ENCODE data around the gene RASL12. TPM values are rescaled to one million over a fixed set of nuclear protein-coding genes. Genes with fewer than 3 reads are reported as not detected.

The RASL12 gene
- total RNA-seq, 1 donor from 2014 or later: 5.8 TPM

GRCh38 chr15:65059369-65059750 lies 8.4 kb downstream of the RASL12 start:
- H2AFZ ChIP-seq (replicated peaks): no peak overlapping the region
- peaks cover 8% of the 10 kb centered on the region for H4K20me1 ChIP-seq (ENCODE audit: low read depth)
- no peak overlapping the region for H3K9ac ChIP-seq
- no peak overlapping the region for H3K4me3 Mint-ChIP-seq
- H3K27me3 ChIP-seq: no peaks in the 10 kb centered on the region
- H3F3A ChIP-seq (ENCODE audit: low read depth): peaks cover 2% of the 10 kb centered on the region
- H3K9me3 ChIP-seq (ENCODE audit: low read depth): no peaks in the 10 kb centered on the region
- no peaks in the 10 kb centered on the region for H3K36me3 ChIP-seq
- peaks cover 4% of the 10 kb centered on the region for H3K27me3 Mint-ChIP-seq (ENCODE audit: insufficient read depth, low read depth)
- H3K4me2 ChIP-seq: no peak overlapping the region
- peaks cover 17% of the 10 kb centered on the region for H3K4me1 Mint-ChIP-seq
- H3K27ac ChIP-seq: no peak overlapping the region
- H3K4me3 ChIP-seq: no peak overlapping the region
- no peaks in the 10 kb centered on the region for H3K4me1 ChIP-seq
- H3K36me3 Mint-ChIP-seq: no peaks in the 10 kb centered on the region
- no peak for TF ChIP-seq EZH2 (IDR thresholded peaks at IDR 0.05)
- no peak for TF ChIP-seq EZH2phosphoT487 (IDR thresholded peaks at IDR 0.05)
- TF ChIP-seq CTCF (IDR thresholded peaks at IDR 0.05): no peak
- DNase-seq (ENCODE audit: low spot score): no peak
- no peak overlapping the region for H3K27ac Mint-ChIP-seq
- peaks cover 4% of the 10 kb centered on the region for H3K9me3 Mint-ChIP-seq
- no peaks in the 10 kb centered on the region for H3K79me2 ChIP-seq (ENCODE audit: low read depth)

DNA sequence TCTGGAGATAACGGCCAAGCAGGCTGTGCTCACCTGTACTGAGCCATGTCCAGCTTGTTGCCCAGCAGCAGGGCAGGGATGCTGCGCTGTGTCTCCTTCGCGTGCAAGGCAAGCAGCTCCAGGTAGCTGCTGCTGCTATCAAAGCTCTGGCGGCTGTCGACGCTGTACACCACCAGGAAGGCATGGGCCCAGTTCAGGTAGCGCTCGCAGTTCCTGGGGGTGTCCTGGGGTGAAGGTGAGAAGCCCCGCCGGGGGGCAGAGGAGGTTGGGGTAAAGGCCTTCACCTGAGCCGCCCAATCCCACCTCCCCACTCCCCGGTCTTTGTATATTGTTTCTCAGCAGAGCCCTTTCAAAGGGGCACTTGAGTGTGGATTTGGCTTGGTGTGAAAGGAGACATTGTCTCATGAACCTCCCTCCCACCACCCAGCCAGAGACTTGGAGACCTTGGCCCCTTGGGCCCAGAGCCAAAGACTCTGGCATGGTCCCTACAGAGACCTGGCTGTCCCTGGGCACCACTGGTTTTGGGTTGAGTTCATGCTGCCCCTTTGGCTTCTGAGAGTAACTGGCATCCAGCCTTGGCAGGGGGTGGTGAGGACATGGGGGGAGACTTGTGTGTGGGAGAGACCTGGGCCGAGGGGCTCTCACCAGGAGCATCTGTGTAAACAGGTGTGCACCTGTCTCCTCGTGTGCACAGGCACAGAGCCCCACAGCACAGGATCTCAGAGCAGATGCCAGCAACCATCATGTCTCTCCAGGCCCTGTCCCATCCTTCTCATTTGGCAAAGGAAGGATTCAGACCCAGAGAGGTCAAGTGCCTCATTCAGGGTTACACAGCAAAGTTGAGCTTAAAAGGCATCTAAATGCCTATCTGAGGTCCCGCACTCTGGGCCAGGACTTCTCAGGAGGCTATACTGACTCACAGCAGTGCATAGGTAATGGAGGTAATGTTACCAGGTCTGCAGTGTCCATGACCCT lies 9.1 kb downstream of the RASL12 start:
- no peaks in the 10 kb centered on the region for H3K4me1 ChIP-seq
- no peak overlapping the region for H3K4me2 ChIP-seq
- Mint-ChIP-seq H3K27ac (no peak overlapping the region), H3K4me1 (peaks cover 17% of the 10 kb centered on the region), H3K4me3 (no peak overlapping the region), H3K27me3 (ENCODE audit: insufficient read depth, low read depth) (peaks cover 4% of the 10 kb centered on the region), H3K9me3 (peaks cover 4% of the 10 kb centered on the region), H3K36me3 (no peaks in the 10 kb centered on the region)
- H3K9ac ChIP-seq: no peak overlapping the region
- DNase-seq (ENCODE audit: low spot score): no peak
- no peaks in the 10 kb centered on the region for H3K36me3 ChIP-seq
- TF ChIP-seq CTCF (IDR thresholded peaks at IDR 0.05): no peak
- no peak for TF ChIP-seq EZH2 (IDR thresholded peaks at IDR 0.05)
- TF ChIP-seq EZH2phosphoT487 (IDR thresholded peaks at IDR 0.05): no peak
- peaks cover 8% of the 10 kb centered on the region for H4K20me1 ChIP-seq (ENCODE audit: low read depth)
- H3F3A ChIP-seq (ENCODE audit: low read depth): peaks cover 2% of the 10 kb centered on the region
- no peaks in the 10 kb centered on the region for H3K79me2 ChIP-seq (ENCODE audit: low read depth)
- no peaks in the 10 kb centered on the region for H3K27me3 ChIP-seq
- H3K27ac ChIP-seq: no peak overlapping the region
- H2AFZ ChIP-seq (replicated peaks): no peak overlapping the region
- H3K4me3 ChIP-seq: no peak overlapping the region
- H3K9me3 ChIP-seq (ENCODE audit: low read depth): no peaks in the 10 kb centered on the region

DNA sequence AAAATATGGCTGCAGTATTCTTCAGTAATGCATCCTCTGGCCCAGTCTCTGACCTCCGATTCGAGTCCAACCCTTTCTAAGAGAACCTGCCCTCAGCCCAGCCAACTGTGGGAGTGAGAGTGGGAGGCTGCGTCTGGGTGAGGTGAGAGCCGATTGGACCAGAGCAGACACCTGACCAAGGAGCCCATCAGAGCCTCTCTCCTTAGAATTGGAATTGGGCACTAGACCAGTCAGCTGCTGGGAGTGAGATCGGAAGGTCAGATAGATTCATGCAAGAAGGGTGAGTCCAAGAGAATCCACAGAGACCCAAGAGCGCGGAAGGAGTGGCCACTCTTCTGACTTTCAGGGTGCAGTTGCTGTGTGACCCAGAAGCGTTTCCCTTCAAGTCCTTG lies 10.2 kb downstream of the RASL12 start:
- H2AFZ ChIP-seq (replicated peaks): no peak overlapping the region
- H3F3A ChIP-seq (ENCODE audit: low read depth): peaks cover 2% of the 10 kb centered on the region
- H3K4me1 ChIP-seq: no peaks in the 10 kb centered on the region
- TF ChIP-seq CTCF (IDR thresholded peaks at IDR 0.05): no peak
- TF ChIP-seq EZH2 (IDR thresholded peaks at IDR 0.05): no peak
- no peak for TF ChIP-seq EZH2phosphoT487 (IDR thresholded peaks at IDR 0.05)
- H4K20me1 ChIP-seq (ENCODE audit: low read depth): peaks cover 8% of the 10 kb centered on the region
- H3K27me3 ChIP-seq: no peaks in the 10 kb centered on the region
- Mint-ChIP-seq H3K27me3 (ENCODE audit: insufficient read depth, low read depth) (peaks cover 2% of the 10 kb centered on the region), H3K4me3 (no peak overlapping the region), H3K9me3 (peaks cover 4% of the 10 kb centered on the region), H3K36me3 (no peaks in the 10 kb centered on the region), H3K4me1 (peaks cover 17% of the 10 kb centered on the region), H3K27ac (no peak overlapping the region)
- H3K27ac ChIP-seq: no peak overlapping the region
- no peaks in the 10 kb centered on the region for H3K36me3 ChIP-seq
- H3K9me3 ChIP-seq (ENCODE audit: low read depth): no peaks in the 10 kb centered on the region
- no peaks in the 10 kb centered on the region for H3K79me2 ChIP-seq (ENCODE audit: low read depth)
- H3K9ac ChIP-seq: no peak overlapping the region
- H3K4me3 ChIP-seq: no peak overlapping the region
- no peak overlapping the region for H3K4me2 ChIP-seq
- no peak for DNase-seq (ENCODE audit: low spot score)
